Measurements from ENCODE around the gene NDUFA1. TPM values are rescaled to one million over a fixed set of nuclear protein-coding genes. Genes with fewer than 3 reads are reported as not detected.

NDUFA1 gene
- total and polyA plus RNA-seq, 2 of the 13 experiments (the other 11 are each of a cell fraction or from before 2014, with no cell fraction given), result 150 to 167 TPM

DNA sequence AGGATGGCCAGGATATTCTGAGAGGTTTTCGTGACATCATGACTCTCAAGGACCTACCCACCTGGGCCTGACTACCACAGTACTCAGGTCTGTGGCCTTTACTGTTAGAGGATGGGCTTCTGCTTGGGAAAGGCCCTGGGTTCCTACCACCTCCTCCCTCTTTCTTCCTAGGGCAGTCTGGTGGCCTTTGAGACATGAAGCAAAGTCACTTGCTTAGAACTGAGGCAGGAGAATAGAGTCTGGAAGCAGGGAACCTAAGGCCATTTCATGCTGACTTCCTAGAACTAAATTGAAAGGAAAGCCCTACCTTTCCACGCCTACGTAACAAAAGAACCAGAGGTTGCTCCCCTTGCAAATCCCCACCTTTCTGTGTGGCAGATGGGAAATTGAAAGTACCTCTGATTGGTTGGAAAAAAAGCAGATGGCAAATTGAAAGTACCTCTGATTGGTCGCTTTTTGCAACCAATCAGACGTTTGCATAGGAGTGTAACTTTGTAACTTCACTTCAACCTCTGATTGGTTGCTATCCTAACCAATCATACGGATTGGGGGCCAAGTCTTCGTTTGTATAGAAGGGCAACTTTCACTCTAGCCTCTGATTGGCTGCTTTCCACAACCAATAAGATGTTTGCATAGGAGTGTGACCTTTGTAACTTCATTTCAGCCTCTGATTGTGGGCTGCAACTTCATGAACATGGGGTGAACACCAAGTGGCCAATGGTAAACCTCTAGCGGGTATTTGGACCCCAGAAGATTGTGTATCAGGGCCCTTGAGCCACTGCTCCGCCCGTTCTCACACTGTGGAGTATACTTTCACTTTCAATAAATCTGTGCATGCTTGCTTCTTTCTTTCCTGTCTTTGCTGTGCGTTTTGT, 14.2 kb downstream of the NDUFA1 start (continued):
- TF ChIP-seq, protein P1, sequence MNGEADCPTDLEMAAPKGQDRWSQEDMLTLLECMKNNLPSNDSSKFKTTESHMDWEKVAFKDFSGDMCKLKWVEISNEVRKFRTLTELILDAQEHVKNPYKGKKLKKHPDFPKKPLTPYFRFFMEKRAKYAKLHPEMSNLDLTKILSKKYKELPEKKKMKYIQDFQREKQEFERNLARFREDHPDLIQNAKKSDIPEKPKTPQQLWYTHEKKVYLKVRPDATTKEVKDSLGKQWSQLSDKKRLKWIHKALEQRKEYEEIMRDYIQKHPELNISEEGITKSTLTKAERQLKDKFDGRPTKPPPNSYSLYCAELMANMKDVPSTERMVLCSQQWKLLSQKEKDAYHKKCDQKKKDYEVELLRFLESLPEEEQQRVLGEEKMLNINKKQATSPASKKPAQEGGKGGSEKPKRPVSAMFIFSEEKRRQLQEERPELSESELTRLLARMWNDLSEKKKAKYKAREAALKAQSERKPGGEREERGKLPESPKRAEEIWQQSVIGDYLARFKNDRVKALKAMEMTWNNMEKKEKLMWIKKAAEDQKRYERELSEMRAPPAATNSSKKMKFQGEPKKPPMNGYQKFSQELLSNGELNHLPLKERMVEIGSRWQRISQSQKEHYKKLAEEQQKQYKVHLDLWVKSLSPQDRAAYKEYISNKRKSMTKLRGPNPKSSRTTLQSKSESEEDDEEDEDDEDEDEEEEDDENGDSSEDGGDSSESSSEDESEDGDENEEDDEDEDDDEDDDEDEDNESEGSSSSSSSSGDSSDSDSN (CRISPR knock-in tag; IDR thresholded peaks at IDR 0.05), result no peak
- TF ChIP-seq LCORL (IDR thresholded peaks at IDR 0.05), result no peak
- TF ChIP-seq LCORL (CRISPR knock-in tag; IDR thresholded peaks at IDR 0.05), result no peak
- TF ChIP-seq, protein P2, sequence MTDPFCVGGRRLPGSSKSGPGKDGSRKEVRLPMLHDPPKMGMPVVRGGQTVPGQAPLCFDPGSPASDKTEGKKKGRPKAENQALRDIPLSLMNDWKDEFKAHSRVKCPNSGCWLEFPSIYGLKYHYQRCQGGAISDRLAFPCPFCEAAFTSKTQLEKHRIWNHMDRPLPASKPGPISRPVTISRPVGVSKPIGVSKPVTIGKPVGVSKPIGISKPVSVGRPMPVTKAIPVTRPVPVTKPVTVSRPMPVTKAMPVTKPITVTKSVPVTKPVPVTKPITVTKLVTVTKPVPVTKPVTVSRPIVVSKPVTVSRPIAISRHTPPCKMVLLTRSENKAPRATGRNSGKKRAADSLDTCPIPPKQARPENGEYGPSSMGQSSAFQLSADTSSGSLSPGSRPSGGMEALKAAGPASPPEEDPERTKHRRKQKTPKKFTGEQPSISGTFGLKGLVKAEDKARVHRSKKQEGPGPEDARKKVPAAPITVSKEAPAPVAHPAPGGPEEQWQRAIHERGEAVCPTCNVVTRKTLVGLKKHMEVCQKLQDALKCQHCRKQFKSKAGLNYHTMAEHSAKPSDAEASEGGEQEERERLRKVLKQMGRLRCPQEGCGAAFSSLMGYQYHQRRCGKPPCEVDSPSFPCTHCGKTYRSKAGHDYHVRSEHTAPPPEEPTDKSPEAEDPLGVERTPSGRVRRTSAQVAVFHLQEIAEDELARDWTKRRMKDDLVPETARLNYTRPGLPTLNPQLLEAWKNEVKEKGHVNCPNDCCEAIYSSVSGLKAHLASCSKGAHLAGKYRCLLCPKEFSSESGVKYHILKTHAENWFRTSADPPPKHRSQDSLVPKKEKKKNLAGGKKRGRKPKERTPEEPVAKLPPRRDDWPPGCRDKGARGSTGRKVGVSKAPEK (CRISPR knock-in tag; IDR thresholded peaks at IDR 0.05; ENCODE audit: borderline replicate concordance), result no peak
- peak; percentile 47; the same call in 1 of the 2 replicates for TF ChIP-seq TAF1 (CRISPR knock-in tag; IDR thresholded peaks at IDR 0.05)
- TF ChIP-seq ZFX (CRISPR knock-in tag; IDR thresholded peaks at IDR 0.05; ENCODE audit: low read depth), result peak; percentile 75
- TF ChIP-seq ZNF607 (CRISPR knock-in tag; IDR thresholded peaks at IDR 0.05; ENCODE audit: borderline replicate concordance), result no peak
- TF ChIP-seq HNRNPLL (IDR thresholded peaks at IDR 0.05; ENCODE audit: low read depth, low read length, poor library complexity, severe bottlenecking), result no peak
- TF ChIP-seq NCOR1 (IDR thresholded peaks at IDR 0.05; ENCODE audit: borderline replicate concordance, low read length), result peak; percentile 31; the same call in 1 of the 2 replicates
- TF ChIP-seq, protein P3, sequence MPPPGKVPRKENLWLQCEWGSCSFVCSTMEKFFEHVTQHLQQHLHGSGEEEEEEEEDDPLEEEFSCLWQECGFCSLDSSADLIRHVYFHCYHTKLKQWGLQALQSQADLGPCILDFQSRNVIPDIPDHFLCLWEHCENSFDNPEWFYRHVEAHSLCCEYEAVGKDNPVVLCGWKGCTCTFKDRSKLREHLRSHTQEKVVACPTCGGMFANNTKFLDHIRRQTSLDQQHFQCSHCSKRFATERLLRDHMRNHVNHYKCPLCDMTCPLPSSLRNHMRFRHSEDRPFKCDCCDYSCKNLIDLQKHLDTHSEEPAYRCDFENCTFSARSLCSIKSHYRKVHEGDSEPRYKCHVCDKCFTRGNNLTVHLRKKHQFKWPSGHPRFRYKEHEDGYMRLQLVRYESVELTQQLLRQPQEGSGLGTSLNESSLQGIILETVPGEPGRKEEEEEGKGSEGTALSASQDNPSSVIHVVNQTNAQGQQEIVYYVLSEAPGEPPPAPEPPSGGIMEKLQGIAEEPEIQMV (CRISPR knock-in tag; IDR thresholded peaks at IDR 0.05; ENCODE audit: low read depth), result no peak
- no peak for TF ChIP-seq DPF2 (CRISPR knock-in tag; IDR thresholded peaks at IDR 0.05; ENCODE audit: borderline replicate concordance, low read depth)
- no peak for TF ChIP-seq ZNF780A (CRISPR knock-in tag; IDR thresholded peaks at IDR 0.05)
- TF ChIP-seq SAP130 (CRISPR knock-in tag; IDR thresholded peaks at IDR 0.05; ENCODE audit: low read depth), result peak; percentile 62
- TF ChIP-seq, protein P4, sequence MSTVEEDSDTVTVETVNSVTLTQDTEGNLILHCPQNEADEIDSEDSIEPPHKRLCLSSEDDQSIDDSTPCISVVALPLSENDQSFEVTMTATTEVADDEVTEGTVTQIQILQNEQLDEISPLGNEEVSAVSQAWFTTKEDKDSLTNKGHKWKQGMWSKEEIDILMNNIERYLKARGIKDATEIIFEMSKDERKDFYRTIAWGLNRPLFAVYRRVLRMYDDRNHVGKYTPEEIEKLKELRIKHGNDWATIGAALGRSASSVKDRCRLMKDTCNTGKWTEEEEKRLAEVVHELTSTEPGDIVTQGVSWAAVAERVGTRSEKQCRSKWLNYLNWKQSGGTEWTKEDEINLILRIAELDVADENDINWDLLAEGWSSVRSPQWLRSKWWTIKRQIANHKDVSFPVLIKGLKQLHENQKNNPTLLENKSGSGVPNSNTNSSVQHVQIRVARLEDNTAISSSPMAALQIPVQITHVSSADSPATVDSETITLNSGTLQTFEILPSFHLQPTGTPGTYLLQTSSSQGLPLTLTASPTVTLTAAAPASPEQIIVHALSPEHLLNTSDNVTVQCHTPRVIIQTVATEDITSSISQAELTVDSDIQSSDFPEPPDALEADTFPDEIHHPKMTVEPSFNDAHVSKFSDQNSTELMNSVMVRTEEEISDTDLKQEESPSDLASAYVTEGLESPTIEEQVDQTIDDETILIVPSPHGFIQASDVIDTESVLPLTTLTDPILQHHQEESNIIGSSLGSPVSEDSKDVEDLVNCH (CRISPR knock-in tag; IDR thresholded peaks at IDR 0.05), result no peak
- TF ChIP-seq KLF6 (CRISPR knock-in tag; IDR thresholded peaks at IDR 0.05), result no peak
- TF ChIP-seq GFI1 (CRISPR knock-in tag; IDR thresholded peaks at IDR 0.05; ENCODE audit: borderline replicate concordance), result peak; percentile 87
- TF ChIP-seq, protein P5, sequence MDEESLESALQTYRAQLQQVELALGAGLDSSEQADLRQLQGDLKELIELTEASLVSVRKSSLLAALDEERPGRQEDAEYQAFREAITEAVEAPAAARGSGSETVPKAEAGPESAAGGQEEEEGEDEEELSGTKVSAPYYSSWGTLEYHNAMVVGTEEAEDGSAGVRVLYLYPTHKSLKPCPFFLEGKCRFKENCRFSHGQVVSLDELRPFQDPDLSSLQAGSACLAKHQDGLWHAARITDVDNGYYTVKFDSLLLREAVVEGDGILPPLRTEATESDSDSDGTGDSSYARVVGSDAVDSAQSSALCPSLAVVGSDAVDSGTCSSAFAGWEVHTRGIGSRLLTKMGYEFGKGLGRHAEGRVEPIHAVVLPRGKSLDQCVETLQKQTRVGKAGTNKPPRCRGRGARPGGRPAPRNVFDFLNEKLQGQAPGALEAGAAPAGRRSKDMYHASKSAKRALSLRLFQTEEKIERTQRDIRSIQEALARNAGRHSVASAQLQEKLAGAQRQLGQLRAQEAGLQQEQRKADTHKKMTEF (CRISPR knock-in tag; IDR thresholded peaks at IDR 0.05), result peak; percentile 28; the same call in 1 of the 2 replicates
- TF ChIP-seq SOX5 (CRISPR knock-in tag; IDR thresholded peaks at IDR 0.05; ENCODE audit: borderline replicate concordance), result no peak

All from HepG2 (cell line).